ENCODE results near the gene ZNF841. TPM values are rescaled to one million over a fixed set of nuclear protein-coding genes. Genes with fewer than 3 reads are reported as not detected.

Gene ZNF841
- total and polyA plus RNA-seq, 2 of the 13 experiments (the other 11 are each of a cell fraction or from before 2014, with no cell fraction given), result 6.2 to 14.2 TPM

GRCh38 chr19:52102782-52103181 lies 7.2 kb upstream of the ZNF841 start:
- no peak for DNase-seq (ENCODE audit: low spot score)
- Histone ChIP-seq H3K4me1 (ENCODE audit: insufficient read depth, low read length) (peaks cover 19% of the 10 kb centered on the region; the same call in 1 of the 2 replicates), H3K4me3 (replicated peaks in 1 of 3; ENCODE audit: insufficient read depth in 1 of 3, low read depth in 2 of 3, low read length in 3 of 3) (no peak overlapping the region), H3K27me3 (ENCODE audit: control insufficient read depth in 1 of 2, insufficient read depth in 2 of 2, low read length in 2 of 2) (no peaks in the 10 kb centered on the region), H3K79me2 (ENCODE audit: insufficient read depth, low read length) (no peaks in the 10 kb centered on the region), H3K4me2 (ENCODE audit: low read depth, low read length) (no peak overlapping the region), H2AFZ (ENCODE audit: low read length) (no peak overlapping the region), H3K9ac (ENCODE audit: insufficient read depth, low read depth, low read length) (no peak overlapping the region), H4K20me1 (ENCODE audit: insufficient read depth, low read length) (no peaks in the 10 kb centered on the region), H3K9me3 (ENCODE audit: low read length) (peaks cover 69% of the 10 kb centered on the region), H3K36me3 (replicated peaks in 1 of 2; ENCODE audit: control insufficient read depth in 1 of 2, insufficient read depth in 2 of 2, low read length in 2 of 2) (no peaks in the 10 kb centered on the region), H3K27ac (ENCODE audit: extremely low read length, insufficient read depth, low read length) (no peak overlapping the region)
- no TSS peak for BruUV-seq (replicated peaks)
- no peak for ATAC-seq
- in situ Hi-C loops (cut with HindIII; ENCODE audit: extremely low pct_ligation_motif_present, low pct_unique_long_range_greater_than_20kb), result no loop called here
- intact Hi-C loops (cut with micrococcal nuclease; ENCODE audit: unreplicated experiment), result no loop called here
- FAIRE-seq, result no peak
- TF ChIP-seq MLLT10 (CRISPR knock-in tag; IDR thresholded peaks at IDR 0.05), result no peak
- TF ChIP-seq, protein P1, sequence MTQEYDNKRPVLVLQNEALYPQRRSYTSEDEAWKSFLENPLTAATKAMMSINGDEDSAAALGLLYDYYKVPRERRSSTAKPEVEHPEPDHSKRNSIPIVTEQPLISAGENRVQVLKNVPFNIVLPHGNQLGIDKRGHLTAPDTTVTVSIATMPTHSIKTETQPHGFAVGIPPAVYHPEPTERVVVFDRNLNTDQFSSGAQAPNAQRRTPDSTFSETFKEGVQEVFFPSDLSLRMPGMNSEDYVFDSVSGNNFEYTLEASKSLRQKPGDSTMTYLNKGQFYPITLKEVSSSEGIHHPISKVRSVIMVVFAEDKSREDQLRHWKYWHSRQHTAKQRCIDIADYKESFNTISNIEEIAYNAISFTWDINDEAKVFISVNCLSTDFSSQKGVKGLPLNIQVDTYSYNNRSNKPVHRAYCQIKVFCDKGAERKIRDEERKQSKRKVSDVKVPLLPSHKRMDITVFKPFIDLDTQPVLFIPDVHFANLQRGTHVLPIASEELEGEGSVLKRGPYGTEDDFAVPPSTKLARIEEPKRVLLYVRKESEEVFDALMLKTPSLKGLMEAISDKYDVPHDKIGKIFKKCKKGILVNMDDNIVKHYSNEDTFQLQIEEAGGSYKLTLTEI (CRISPR knock-in tag; conservative IDR thresholded peaks at IDR 0.05), result no peak
- no peak for TF ChIP-seq ZNF766 (CRISPR knock-in tag; IDR thresholded peaks at IDR 0.05; ENCODE audit: borderline replicate concordance)
- TF ChIP-seq PHF8 (CRISPR knock-in tag; IDR thresholded peaks at IDR 0.05), result no peak
- POLR2A ChIA-PET, result no interaction called here
- 93% methylated on average over 1 of the region's 1 CpG for WGBS (ENCODE audit: low lambda C conversion rate)
- CTCF ChIA-PET (ENCODE audit: low intra/inter-chr PET ratio, low total read pairs), result no interaction called here

GRCh38 chr19:52101866-52102562 lies 6.4 kb upstream of the ZNF841 start:
- POLR2A ChIA-PET, result no interaction called here
- Histone ChIP-seq H3K79me2 (ENCODE audit: insufficient read depth, low read length) (no peaks in the 10 kb centered on the region), H2AFZ (ENCODE audit: low read length) (no peak overlapping the region), H3K4me3 (replicated peaks in 1 of 3; ENCODE audit: insufficient read depth in 1 of 3, low read depth in 2 of 3, low read length in 3 of 3) (no peak overlapping the region), H3K4me2 (ENCODE audit: low read depth, low read length) (no peak overlapping the region), H4K20me1 (ENCODE audit: insufficient read depth, low read length) (no peaks in the 10 kb centered on the region), H3K27me3 (ENCODE audit: control insufficient read depth in 1 of 2, insufficient read depth in 2 of 2, low read length in 2 of 2) (no peaks in the 10 kb centered on the region), H3K9ac (ENCODE audit: insufficient read depth, low read depth, low read length) (no peak overlapping the region), H3K9me3 (ENCODE audit: low read length) (peaks cover 69% of the 10 kb centered on the region), H3K36me3 (replicated peaks in 1 of 2; ENCODE audit: control insufficient read depth in 1 of 2, insufficient read depth in 2 of 2, low read length in 2 of 2) (no peaks in the 10 kb centered on the region), H3K4me1 (ENCODE audit: insufficient read depth, low read length) (peaks cover 19% of the 10 kb centered on the region; the same call in 1 of the 2 replicates), H3K27ac (ENCODE audit: extremely low read length, insufficient read depth, low read length) (no peak overlapping the region)
- FAIRE-seq, result no peak
- WGBS (ENCODE audit: low lambda C conversion rate), result 30% methylated on average over 2 of the region's 2 CpGs
- BruUV-seq (replicated peaks), result no TSS peak
- DNase-seq (ENCODE audit: low spot score), result no peak
- intact Hi-C loops (cut with micrococcal nuclease; ENCODE audit: unreplicated experiment), result no loop called here
- CTCF ChIA-PET (ENCODE audit: low intra/inter-chr PET ratio, low total read pairs), result no interaction called here
- in situ Hi-C loops (cut with HindIII; ENCODE audit: extremely low pct_ligation_motif_present, low pct_unique_long_range_greater_than_20kb), result no loop called here
- no peak for ATAC-seq
- no peak for TF ChIP-seq HHEX (CRISPR knock-in tag; IDR thresholded peaks at IDR 0.05)
- no peak for TF ChIP-seq MXD4 (CRISPR knock-in tag; IDR thresholded peaks at IDR 0.05)
- TF ChIP-seq, protein P2, sequence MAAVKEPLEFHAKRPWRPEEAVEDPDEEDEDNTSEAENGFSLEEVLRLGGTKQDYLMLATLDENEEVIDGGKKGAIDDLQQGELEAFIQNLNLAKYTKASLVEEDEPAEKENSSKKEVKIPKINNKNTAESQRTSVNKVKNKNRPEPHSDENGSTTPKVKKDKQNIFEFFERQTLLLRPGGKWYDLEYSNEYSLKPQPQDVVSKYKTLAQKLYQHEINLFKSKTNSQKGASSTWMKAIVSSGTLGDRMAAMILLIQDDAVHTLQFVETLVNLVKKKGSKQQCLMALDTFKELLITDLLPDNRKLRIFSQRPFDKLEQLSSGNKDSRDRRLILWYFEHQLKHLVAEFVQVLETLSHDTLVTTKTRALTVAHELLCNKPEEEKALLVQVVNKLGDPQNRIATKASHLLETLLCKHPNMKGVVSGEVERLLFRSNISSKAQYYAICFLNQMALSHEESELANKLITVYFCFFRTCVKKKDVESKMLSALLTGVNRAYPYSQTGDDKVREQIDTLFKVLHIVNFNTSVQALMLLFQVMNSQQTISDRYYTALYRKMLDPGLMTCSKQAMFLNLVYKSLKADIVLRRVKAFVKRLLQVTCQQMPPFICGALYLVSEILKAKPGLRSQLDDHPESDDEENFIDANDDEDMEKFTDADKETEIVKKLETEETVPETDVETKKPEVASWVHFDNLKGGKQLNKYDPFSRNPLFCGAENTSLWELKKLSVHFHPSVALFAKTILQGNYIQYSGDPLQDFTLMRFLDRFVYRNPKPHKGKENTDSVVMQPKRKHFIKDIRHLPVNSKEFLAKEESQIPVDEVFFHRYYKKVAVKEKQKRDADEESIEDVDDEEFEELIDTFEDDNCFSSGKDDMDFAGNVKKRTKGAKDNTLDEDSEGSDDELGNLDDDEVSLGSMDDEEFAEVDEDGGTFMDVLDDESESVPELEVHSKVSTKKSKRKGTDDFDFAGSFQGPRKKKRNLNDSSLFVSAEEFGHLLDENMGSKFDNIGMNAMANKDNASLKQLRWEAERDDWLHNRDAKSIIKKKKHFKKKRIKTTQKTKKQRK (IDR thresholded peaks at IDR 0.05; ENCODE audit: low read length), result no peak
- TF ChIP-seq ZBTB33 (CRISPR knock-in tag; IDR thresholded peaks at IDR 0.05), result no peak
- no peak for TF ChIP-seq RFXAP (CRISPR knock-in tag; IDR thresholded peaks at IDR 0.05; ENCODE audit: borderline replicate concordance)
- TF ChIP-seq BRCA1 (CRISPR knock-in tag; IDR thresholded peaks at IDR 0.05), result no peak

Measured in HepG2 (cell line).